B cell (primary cell): ENCODE results near the gene CNOT6.

Experiments used
- EZH2 ChIP-seq: IDR thresholded peaks from 2 replicates; pipeline ENCODE4 v1.6.1; 2012; ENCODE audit warnings: borderline replicate concordance, low read depth, mild to moderate bottlenecking, moderate library complexity, low read length; ENCODE audit not compliant: insufficient read depth, poor library complexity, severe bottlenecking
- TF ChIP-seq, protein P1 (sequence below): fragments of 200-600 bp; IDR thresholded peaks from one replicate; pipeline ENCODE4 v1.8.0; 2022; ENCODE audit warnings: antibody characterized with exemption, mild to moderate bottlenecking

DNA sequence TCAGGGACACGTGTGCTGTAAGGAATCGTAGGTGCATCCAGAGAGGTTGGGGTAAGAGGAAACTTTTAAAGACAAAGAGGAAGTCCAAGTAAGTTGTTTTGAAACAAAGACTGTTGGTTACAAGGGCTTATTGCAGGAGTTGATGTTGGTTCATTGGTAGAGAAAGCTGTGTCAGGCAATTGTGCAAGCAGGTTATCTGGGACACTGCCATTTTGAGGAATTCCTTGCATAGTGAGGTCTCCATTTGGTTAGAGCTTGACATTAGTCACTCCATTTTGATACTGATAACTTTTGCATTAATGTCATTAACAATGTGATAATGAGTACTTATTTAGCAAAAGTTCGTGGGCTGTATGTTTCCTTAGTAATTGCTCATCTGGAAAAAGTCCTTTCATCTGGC lies 24.9 kb downstream of the CNOT6 start:
- TF ChIP-seq, protein P1, sequence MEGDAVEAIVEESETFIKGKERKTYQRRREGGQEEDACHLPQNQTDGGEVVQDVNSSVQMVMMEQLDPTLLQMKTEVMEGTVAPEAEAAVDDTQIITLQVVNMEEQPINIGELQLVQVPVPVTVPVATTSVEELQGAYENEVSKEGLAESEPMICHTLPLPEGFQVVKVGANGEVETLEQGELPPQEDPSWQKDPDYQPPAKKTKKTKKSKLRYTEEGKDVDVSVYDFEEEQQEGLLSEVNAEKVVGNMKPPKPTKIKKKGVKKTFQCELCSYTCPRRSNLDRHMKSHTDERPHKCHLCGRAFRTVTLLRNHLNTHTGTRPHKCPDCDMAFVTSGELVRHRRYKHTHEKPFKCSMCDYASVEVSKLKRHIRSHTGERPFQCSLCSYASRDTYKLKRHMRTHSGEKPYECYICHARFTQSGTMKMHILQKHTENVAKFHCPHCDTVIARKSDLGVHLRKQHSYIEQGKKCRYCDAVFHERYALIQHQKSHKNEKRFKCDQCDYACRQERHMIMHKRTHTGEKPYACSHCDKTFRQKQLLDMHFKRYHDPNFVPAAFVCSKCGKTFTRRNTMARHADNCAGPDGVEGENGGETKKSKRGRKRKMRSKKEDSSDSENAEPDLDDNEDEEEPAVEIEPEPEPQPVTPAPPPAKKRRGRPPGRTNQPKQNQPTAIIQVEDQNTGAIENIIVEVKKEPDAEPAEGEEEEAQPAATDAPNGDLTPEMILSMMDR, result no peak
- TF ChIP-seq EZH2, result no peak
